ENCODE data around the gene ANKS1B. TPM values are rescaled to one million over a fixed set of nuclear protein-coding genes. Genes with fewer than 3 reads are reported as not detected.

Gene ANKS1B
- polyA plus RNA-seq, 1 experiment: 0.27 TPM

DNA sequence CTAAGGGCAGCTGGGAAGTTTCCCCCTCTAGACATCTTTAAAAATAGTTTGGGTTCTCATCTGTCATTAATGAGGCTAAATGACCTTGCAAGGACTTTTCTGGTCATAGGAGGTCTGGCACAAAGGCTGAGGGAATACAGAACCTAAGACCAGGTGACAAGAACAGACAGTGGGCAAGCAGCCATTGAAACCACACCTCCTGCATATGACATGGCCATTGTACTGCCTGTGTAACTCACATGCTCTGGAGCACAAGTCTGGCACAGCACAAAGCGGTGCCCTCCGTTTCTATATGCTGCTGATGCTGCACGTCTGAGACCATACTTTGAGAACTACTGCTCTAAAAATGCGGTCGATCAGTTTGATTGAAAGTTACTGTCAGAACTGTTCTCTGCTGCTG, 1196.3 kb downstream of the ANKS1B start:
- Histone ChIP-seq H3K4me3 (ENCODE audit: low read depth, low read length) (no peak overlapping the region), H3K27me3 (ENCODE audit: control insufficient read depth, insufficient read depth, low read length) (no peaks in the 10 kb centered on the region), H3K36me3 (ENCODE audit: control insufficient read depth, insufficient read depth, low read length) (no peaks in the 10 kb centered on the region)
- TF ChIP-seq, protein P1, sequence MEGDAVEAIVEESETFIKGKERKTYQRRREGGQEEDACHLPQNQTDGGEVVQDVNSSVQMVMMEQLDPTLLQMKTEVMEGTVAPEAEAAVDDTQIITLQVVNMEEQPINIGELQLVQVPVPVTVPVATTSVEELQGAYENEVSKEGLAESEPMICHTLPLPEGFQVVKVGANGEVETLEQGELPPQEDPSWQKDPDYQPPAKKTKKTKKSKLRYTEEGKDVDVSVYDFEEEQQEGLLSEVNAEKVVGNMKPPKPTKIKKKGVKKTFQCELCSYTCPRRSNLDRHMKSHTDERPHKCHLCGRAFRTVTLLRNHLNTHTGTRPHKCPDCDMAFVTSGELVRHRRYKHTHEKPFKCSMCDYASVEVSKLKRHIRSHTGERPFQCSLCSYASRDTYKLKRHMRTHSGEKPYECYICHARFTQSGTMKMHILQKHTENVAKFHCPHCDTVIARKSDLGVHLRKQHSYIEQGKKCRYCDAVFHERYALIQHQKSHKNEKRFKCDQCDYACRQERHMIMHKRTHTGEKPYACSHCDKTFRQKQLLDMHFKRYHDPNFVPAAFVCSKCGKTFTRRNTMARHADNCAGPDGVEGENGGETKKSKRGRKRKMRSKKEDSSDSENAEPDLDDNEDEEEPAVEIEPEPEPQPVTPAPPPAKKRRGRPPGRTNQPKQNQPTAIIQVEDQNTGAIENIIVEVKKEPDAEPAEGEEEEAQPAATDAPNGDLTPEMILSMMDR (IDR thresholded peaks at IDR 0.05; ENCODE audit: insufficient read depth, low read depth, low read length): no peak
- ChIA-PET POLR2A (no interaction called here), CTCF (interaction anchor here (0.7 kb wide), 1 partner anchor 19 kb away, joined by 3 read pairs; no protein-coding TSS in a partner anchor)
- DNase-seq (ENCODE audit: low read depth): no peak

DNA sequence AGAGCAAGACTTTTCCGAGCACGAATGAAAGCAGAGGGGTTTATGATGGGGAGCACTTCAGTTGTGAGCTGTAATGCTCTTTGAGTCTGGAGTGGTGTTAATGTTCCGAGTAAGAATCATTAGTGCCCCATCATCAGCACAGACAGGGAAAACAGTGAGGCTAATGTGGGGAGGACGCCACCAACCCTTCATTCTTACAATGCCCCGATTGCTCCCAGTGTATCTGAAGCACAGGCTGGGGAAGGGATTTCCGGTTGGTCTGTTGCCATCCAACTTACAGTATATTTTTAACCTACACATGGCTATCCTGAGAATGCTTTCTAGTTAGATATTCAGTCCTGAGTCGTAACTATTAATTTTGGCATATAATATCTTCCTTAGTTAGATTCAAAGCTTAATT, 1198.1 kb downstream of the ANKS1B start:
- no peak overlapping the region for H3K4me3 ChIP-seq (ENCODE audit: low read depth, low read length)
- ChIA-PET POLR2A (no interaction called here), CTCF (interaction anchor here (0.8 kb wide), 1 partner anchor 20 kb away, joined by 3 read pairs; no protein-coding TSS in a partner anchor)
- DNase-seq (ENCODE audit: low read depth): no peak
- no peaks in the 10 kb centered on the region for H3K36me3 ChIP-seq (ENCODE audit: control insufficient read depth, insufficient read depth, low read length)
- TF ChIP-seq, protein P1 (IDR thresholded peaks at IDR 0.05; ENCODE audit: insufficient read depth, low read depth, low read length): no peak
- H3K27me3 ChIP-seq (ENCODE audit: control insufficient read depth, insufficient read depth, low read length): 0 out of 2 replicates have a peak, but pooled peaks cover 1% of the 10 kb centered on the region

DNA sequence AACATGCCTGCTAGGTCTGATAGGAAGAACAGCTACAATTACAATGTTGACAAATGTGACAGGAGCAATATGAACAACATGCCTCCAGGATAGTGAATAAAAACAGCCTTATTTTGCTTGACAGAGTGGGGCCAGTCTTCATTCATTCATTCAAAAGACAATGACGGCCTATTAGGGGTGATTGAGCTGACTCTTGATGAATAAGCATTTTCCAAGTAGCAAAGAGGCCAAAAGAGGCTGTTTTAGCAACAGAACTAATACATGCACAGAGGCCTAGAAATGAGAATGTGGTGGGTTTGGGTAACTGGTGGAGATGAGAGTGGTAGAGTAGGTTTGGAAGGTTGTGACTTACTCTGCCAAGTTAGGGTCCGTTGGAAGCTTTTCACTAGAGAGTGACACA, 1201.3 kb downstream of the ANKS1B start:
- TF ChIP-seq, protein P1 (IDR thresholded peaks at IDR 0.05; ENCODE audit: insufficient read depth, low read depth, low read length): no peak
- Histone ChIP-seq H3K4me3 (ENCODE audit: low read depth, low read length) (no peak overlapping the region), H3K36me3 (ENCODE audit: control insufficient read depth, insufficient read depth, low read length) (no peaks in the 10 kb centered on the region), H3K27me3 (ENCODE audit: control insufficient read depth, insufficient read depth, low read length) (0 out of 2 replicates have a peak, but pooled peaks cover 1% of the 10 kb centered on the region)
- POLR2A ChIA-PET: no interaction called here
- CTCF ChIA-PET: interaction anchor here (1.2 kb wide), 1 partner anchor 22 kb away, joined by 3 read pairs; no protein-coding TSS in a partner anchor
- DNase-seq (ENCODE audit: low read depth): no peak

DNA sequence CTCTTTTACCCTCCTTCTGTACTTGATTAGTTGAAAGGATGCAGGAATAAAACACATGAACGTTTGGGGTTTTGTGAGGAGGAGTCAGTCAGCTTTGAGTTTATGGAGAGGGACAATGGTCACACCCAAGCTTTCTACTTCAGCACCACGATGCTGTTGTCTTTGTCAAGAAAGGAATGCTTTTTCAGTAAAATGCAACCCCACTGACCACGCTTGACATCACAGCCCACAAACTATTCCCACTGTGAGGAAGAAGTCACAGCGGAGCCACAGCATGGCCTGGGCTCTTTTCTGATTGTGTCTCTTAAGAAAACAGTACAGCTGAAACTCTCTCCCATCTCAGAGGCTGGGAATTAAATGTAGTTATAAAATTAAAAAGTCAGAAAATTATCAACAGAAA, 1204.5 kb downstream of the ANKS1B start:
- POLR2A ChIA-PET: no interaction called here
- CTCF ChIA-PET: no interaction called here
- TF ChIP-seq, protein P1 (IDR thresholded peaks at IDR 0.05; ENCODE audit: insufficient read depth, low read depth, low read length): no peak
- DNase-seq (ENCODE audit: low read depth): no peak
- Histone ChIP-seq H3K4me3 (ENCODE audit: low read depth, low read length) (no peak overlapping the region), H3K27me3 (ENCODE audit: control insufficient read depth, insufficient read depth, low read length) (0 out of 2 replicates have a peak, but pooled peaks cover 1% of the 10 kb centered on the region), H3K36me3 (ENCODE audit: control insufficient read depth, insufficient read depth, low read length) (no peaks in the 10 kb centered on the region)

DNA sequence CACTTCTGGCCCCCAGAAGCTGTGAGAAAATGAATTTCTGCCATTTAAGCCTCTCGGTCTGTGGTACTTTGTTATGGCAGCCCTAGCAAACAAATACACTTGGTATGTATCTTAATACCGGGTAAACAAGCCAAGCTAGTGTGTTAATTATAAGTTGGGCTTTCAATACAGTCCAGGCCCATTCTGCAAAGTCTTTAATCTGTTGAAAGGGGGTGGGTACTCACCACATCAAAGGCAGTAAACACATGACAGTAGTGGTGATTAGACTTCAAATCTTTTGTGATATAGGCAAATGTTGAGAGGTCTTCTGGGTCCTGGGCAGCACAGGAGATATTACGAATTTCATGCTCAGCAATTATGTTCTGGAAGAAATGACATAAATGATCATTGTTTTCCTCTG, 1211.9 kb downstream of the ANKS1B start:
- H3K4me3 ChIP-seq (ENCODE audit: low read depth, low read length): no peak overlapping the region
- DNase-seq (ENCODE audit: low read depth): no peak
- ChIA-PET POLR2A (no interaction called here), CTCF (no interaction called here)
- H3K36me3 ChIP-seq (ENCODE audit: control insufficient read depth, insufficient read depth, low read length): no peaks in the 10 kb centered on the region
- TF ChIP-seq, protein P1 (IDR thresholded peaks at IDR 0.05; ENCODE audit: insufficient read depth, low read depth, low read length): no peak
- no peaks in the 10 kb centered on the region for H3K27me3 ChIP-seq (ENCODE audit: control insufficient read depth, insufficient read depth, low read length)
